Panc1 (cell line): Measurements from ENCODE around the gene SWAP70. TPM values are rescaled to one million over a fixed set of nuclear protein-coding genes. Genes with fewer than 3 reads are reported as not detected.

Source experiments
- ATAC-seq: fragments of 200-7000 bp; cut with Tn5 transposase; 2 replicates; pipeline ENCODE4 v1.9.1; 2020; ENCODE audit warnings: mild to moderate bottlenecking, moderate library complexity
- BruUV-seq: library from RNA; stranded (reverse); fragments of 400-500 nt; replicated peaks from 2 replicates; lab custom pipeline; 2021; lab: Mats Ljungman, UMichigan
- CTCF ChIA-PET: fragments of 300-600 bp; sonication (Branson Sonifier 250); formaldehyde crosslinking; loops from one replicate; lab custom pipeline; 2022; ENCODE audit warnings: antibody characterized with exemption; lab: Charles Lee
- POLR2A ChIA-PET: fragments of 300-600 bp; sonication (Branson Sonifier 250); formaldehyde crosslinking; loops from one replicate; lab custom pipeline; 2022; ENCODE audit warnings: antibody characterized with exemption; lab: Charles Lee
- DNase-seq: peaks from one replicate; pipeline ENCODE4 v3.0.0-alpha.2; 2010; ENCODE audit warnings: low read depth, low spot score
- H3K27ac ChIP-seq: 2 replicates; pipeline ENCODE4 v1.5.1; 2011; ENCODE audit warnings: mild to moderate bottlenecking, low read length, inconsistent platforms
- H3K27me3 ChIP-seq: fragments of 200-500 bp; sonication (Bioruptor generic); 2 replicates; pipeline ENCODE4 v1.6.0; 2014; ENCODE audit warnings: low read length, inconsistent platforms; ENCODE audit not compliant: control insufficient read depth, insufficient read depth
- H3K36me3 ChIP-seq: fragments of 200-500 bp; sonication (Bioruptor generic); 2 replicates; pipeline ENCODE4 v1.5.1; 2014; ENCODE audit warnings: inconsistent platforms, mild to moderate bottlenecking, low read length, moderate library complexity; ENCODE audit not compliant: control insufficient read depth, insufficient read depth
- H3K4me1 ChIP-seq: 2 replicates; pipeline ENCODE4 v1.5.1; 2011; ENCODE audit warnings: inconsistent platforms, mild to moderate bottlenecking, low read length, moderate library complexity; ENCODE audit not compliant: control insufficient read depth, insufficient read depth
- H3K4me3 ChIP-seq, 2 experiments: 2 replicates each; pipeline ENCODE4 v1.5.1; 2011 to 2012; ENCODE audit warnings: low read depth in 2 of 2, low read length in 2 of 2, mild to moderate bottlenecking in 2 of 2, inconsistent platforms in 1 of 2, moderate library complexity in 1 of 2
- H3K9me3 ChIP-seq: fragments of 200-500 bp; sonication (Bioruptor generic); 2 replicates; pipeline ENCODE4 v1.5.1; 2014; ENCODE audit warnings: low read depth, mild to moderate bottlenecking, inconsistent platforms, low read length, moderate library complexity; ENCODE audit not compliant: control insufficient read depth, insufficient read depth
- POLR2AphosphoS5 ChIP-seq: IDR thresholded peaks from 2 replicates; pipeline ENCODE4 v1.6.1; 2012; ENCODE audit warnings: mild to moderate bottlenecking, low read depth, low read length, moderate library complexity
- SIN3A ChIP-seq: IDR thresholded peaks from 2 replicates; pipeline ENCODE4 v1.6.1; 2012; ENCODE audit warnings: low read depth, mild to moderate bottlenecking, low read length, moderate library complexity, borderline replicate concordance; ENCODE audit not compliant: insufficient read depth
- TCF7L2 ChIP-seq: IDR thresholded peaks from 2 replicates; pipeline ENCODE4 v1.6.1; 2011; ENCODE audit warnings: mild to moderate bottlenecking, low read depth, low read length, inconsistent platforms
- in situ Hi-C: cut with HindIII; loops from 2 replicates; pipeline ENCODE4 v1.10.0; 2016; ENCODE audit warnings: low sequenced_read_pairs, low pct_unique_long_range_greater_than_20kb
- intact Hi-C: fragments of 100-400 bp; cut with micrococcal nuclease; formaldehyde crosslinking; loops from one replicate; pipeline ENCODE4 v1.10.0; 2022; ENCODE audit not compliant: unreplicated experiment
- total RNA-seq: library from RNA; stranded (reverse); gene quantifications from one replicate; pipeline ENCODE4 v1.2.1, GENCODE V29; 2021; ENCODE audit not compliant: unreplicated experiment
- TF ChIP-seq, protein P1 (sequence below): fragments of 450-650 bp; IDR thresholded peaks from 2 replicates; pipeline ENCODE4 v1.5.1; 2017; ENCODE audit warnings: mild to moderate bottlenecking
- TF ChIP-seq, protein P2 (sequence below), 2 experiments: IDR thresholded peaks; 2 replicates each; pipeline ENCODE4 v1.6.1; 2011 to 2012; ENCODE audit warnings: low read depth in 2 of 2, control low read depth in 1 of 2, low read length in 1 of 2, mild to moderate bottlenecking in 1 of 2, moderate library complexity in 1 of 2; ENCODE audit not compliant: insufficient read depth in 1 of 2

SWAP70 gene
- total RNA-seq, 1 experiment from 2014 or later, result 96.0 TPM

- no peak for ATAC-seq
- Histone ChIP-seq H3K9me3 (no peaks in the 10 kb centered on the region), H3K27me3 (no peaks in the 10 kb centered on the region), H3K4me1 (peaks cover 13% of the 10 kb centered on the region), H3K4me3 (no peak overlapping the region), H3K27ac (peak overlapping the region; percentile 75; the same call in 1 of the 2 replicates), H3K36me3 (no peaks in the 10 kb centered on the region)
- POLR2A ChIA-PET, result interaction anchor here (0.6 kb wide), 1 partner anchor 461 kb away, joined by 3 read pairs; no protein-coding TSS in a partner anchor
- in situ Hi-C loops (no loop called here), intact Hi-C loops (no loop called here)
- CTCF ChIA-PET, result no interaction called here
- no peak for TF ChIP-seq POLR2AphosphoS5
- TF ChIP-seq TCF7L2, result no peak
- TF ChIP-seq SIN3A, result no peak
- TF ChIP-seq, protein P1, sequence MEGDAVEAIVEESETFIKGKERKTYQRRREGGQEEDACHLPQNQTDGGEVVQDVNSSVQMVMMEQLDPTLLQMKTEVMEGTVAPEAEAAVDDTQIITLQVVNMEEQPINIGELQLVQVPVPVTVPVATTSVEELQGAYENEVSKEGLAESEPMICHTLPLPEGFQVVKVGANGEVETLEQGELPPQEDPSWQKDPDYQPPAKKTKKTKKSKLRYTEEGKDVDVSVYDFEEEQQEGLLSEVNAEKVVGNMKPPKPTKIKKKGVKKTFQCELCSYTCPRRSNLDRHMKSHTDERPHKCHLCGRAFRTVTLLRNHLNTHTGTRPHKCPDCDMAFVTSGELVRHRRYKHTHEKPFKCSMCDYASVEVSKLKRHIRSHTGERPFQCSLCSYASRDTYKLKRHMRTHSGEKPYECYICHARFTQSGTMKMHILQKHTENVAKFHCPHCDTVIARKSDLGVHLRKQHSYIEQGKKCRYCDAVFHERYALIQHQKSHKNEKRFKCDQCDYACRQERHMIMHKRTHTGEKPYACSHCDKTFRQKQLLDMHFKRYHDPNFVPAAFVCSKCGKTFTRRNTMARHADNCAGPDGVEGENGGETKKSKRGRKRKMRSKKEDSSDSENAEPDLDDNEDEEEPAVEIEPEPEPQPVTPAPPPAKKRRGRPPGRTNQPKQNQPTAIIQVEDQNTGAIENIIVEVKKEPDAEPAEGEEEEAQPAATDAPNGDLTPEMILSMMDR, result no peak
- TF ChIP-seq, protein P2, sequence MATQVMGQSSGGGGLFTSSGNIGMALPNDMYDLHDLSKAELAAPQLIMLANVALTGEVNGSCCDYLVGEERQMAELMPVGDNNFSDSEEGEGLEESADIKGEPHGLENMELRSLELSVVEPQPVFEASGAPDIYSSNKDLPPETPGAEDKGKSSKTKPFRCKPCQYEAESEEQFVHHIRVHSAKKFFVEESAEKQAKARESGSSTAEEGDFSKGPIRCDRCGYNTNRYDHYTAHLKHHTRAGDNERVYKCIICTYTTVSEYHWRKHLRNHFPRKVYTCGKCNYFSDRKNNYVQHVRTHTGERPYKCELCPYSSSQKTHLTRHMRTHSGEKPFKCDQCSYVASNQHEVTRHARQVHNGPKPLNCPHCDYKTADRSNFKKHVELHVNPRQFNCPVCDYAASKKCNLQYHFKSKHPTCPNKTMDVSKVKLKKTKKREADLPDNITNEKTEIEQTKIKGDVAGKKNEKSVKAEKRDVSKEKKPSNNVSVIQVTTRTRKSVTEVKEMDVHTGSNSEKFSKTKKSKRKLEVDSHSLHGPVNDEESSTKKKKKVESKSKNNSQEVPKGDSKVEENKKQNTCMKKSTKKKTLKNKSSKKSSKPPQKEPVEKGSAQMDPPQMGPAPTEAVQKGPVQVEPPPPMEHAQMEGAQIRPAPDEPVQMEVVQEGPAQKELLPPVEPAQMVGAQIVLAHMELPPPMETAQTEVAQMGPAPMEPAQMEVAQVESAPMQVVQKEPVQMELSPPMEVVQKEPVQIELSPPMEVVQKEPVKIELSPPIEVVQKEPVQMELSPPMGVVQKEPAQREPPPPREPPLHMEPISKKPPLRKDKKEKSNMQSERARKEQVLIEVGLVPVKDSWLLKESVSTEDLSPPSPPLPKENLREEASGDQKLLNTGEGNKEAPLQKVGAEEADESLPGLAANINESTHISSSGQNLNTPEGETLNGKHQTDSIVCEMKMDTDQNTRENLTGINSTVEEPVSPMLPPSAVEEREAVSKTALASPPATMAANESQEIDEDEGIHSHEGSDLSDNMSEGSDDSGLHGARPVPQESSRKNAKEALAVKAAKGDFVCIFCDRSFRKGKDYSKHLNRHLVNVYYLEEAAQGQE (IDR thresholded peaks at IDR 0.05; ENCODE audit: insufficient read depth in 1 of 2, low read depth in 2 of 2, low read length in 1 of 2), result no peak
- no TSS peak for BruUV-seq
- no peak for DNase-seq
Measured at GRCh38 chr11:9797300-9797699, 133.4 kb downstream of the SWAP70 start.

GRCh38 chr11:9799886-9800285, 136.0 kb downstream of the SWAP70 start:
- no TSS peak for BruUV-seq
- no peak overlapping the region for H3K4me3 ChIP-seq
- ChIA-PET CTCF (no interaction called here), POLR2A (no interaction called here)
- no peaks in the 10 kb centered on the region for H3K9me3 ChIP-seq
- H3K27ac ChIP-seq, result peak overlapping the region; percentile 62
- TF ChIP-seq SIN3A (no peak), TCF7L2 (no peak), POLR2AphosphoS5 (no peak)
- TF ChIP-seq, protein P1, result no peak
- TF ChIP-seq, protein P2 (IDR thresholded peaks at IDR 0.05; ENCODE audit: insufficient read depth in 1 of 2, low read depth in 2 of 2, low read length in 1 of 2), result no peak
- in situ Hi-C loops, result no loop called here
- intact Hi-C loops, result no loop called here
- peaks cover 37% of the 10 kb centered on the region for H3K4me1 ChIP-seq
- DNase-seq (no peak), ATAC-seq (no peak)
- H3K36me3 ChIP-seq, result no peaks in the 10 kb centered on the region
- H3K27me3 ChIP-seq, result no peaks in the 10 kb centered on the region
